Aortic smooth muscle cell (primary cell): ENCODE data around the gene CDK16. TPM values are rescaled to one million over a fixed set of nuclear protein-coding genes. Genes with fewer than 3 reads are reported as not detected.

Experiments used
- total RNA-seq: library from RNA; depleted of rRNA; stranded (reverse); fragments of >200 nt; gene quantifications from 2 replicates; pipeline ENCODE4 v1.2.3, GENCODE V29; 2014

The CDK16 gene
- 66.1 and 76.2 TPM in 2 replicates for total RNA-seq

GRCh38 chrX:47218280-47218919 is at the start of gene CDK16:
Gene CDK16 (plus strand): TSS chrX:47218681. CDS start chrX:47223558, 4,877 bp downstream.

GRCh38 chrX:47193475-47194193 is 24.8 kb upstream of the CDK16 start, which contains the start of gene UBA1:
Gene UBA1 (plus strand): TSS chrX:47193829. CDS start chrX:47198803, 4,974 bp downstream.

GRCh38 chrX:47232803-47233332 is 14.4 kb downstream of the CDK16 start, which contains the start of gene USP11:
Gene USP11 (plus strand): TSS chrX:47233009. CDS start chrX:47233044, 35 bp downstream.

Other genes starting within 250 kb of the CDK16 start
- gene RGN, start 140.2 kb upstream of the CDK16 start, total RNA-seq, result 7.3 and 17.0 TPM in 2 replicates
- gene NDUFB11, start 74.0 kb upstream of the CDK16 start, total RNA-seq, result 59.1 and 65.5 TPM in 2 replicates
- gene RBM10, start 73.5 kb upstream of the CDK16 start, total RNA-seq, result 34.8 and 41.6 TPM in 2 replicates
- 138 and 146 TPM in 2 replicates for gene UBA1, start 24.9 kb upstream of the CDK16 start, total RNA-seq
- 48.9 and 65.8 TPM in 2 replicates for gene USP11, start 14.3 kb downstream of the CDK16 start, total RNA-seq
- 0.12 and 0.13 TPM in 2 replicates for gene ZNF157, start 151.9 kb downstream of the CDK16 start, total RNA-seq